SK-N-SH (cell line): ENCODE results near the gene SNAPC1. TPM values are rescaled to one million over a fixed set of nuclear protein-coding genes. Genes with fewer than 3 reads are reported as not detected.

Experiments used
- CTCF ChIA-PET: fragments of 300-600, 350-600 bp; formaldehyde crosslinking; extraction: SDS; loops from one replicate; lab custom pipeline; 2021; lab: Yijun Ruan, JAX
- POLR2A ChIA-PET: fragments of 350-600 bp; sonication (Branson Sonifier 250); formaldehyde crosslinking; extraction: SDS; loops from one replicate; lab custom pipeline; 2020; ENCODE audit warnings: antibody characterized with exemption, inconsistent platforms; lab: Yijun Ruan, JAX
- DNase-seq: peaks from one replicate; pipeline ENCODE4 v3.0.0; 2012
- H2AFZ ChIP-seq: fragments of 200-600 bp; sonication (generic); 2 replicates; pipeline ENCODE4 v1.8.1; 2016; ENCODE audit warnings: antibody characterized with exemption, mild to moderate bottlenecking, low read depth
- H3F3A ChIP-seq: fragments of 200-600 bp; sonication (generic); replicated peaks from 2 replicates; pipeline ENCODE3; 2016; ENCODE audit warnings: antibody characterized with exemption, mild to moderate bottlenecking; ENCODE audit not compliant: insufficient read depth
- H3K27ac ChIP-seq, 2 experiments: fragments of 200-500 bp in 1 of 2; fragments of 200-600 bp in 1 of 2; sonication (Bioruptor generic) in 1 of 2; sonication (generic), shearing (Covaris generic) in 1 of 2; 2 replicates each; pipeline versions ENCODE4 v1.5.1 to v1.6.1; 2014 to 2016; ENCODE audit warnings: low read depth in 2 of 2, inconsistent platforms in 1 of 2, low read length in 1 of 2, mild to moderate bottlenecking in 1 of 2, mixed read lengths in 1 of 2
- H3K27me3 ChIP-seq: fragments of 200-600 bp; sonication (generic), shearing (Covaris generic); 2 replicates; pipeline ENCODE4 v1.6.1; 2016; ENCODE audit warnings: mixed run types; ENCODE audit not compliant: insufficient read depth
- H3K36me3 ChIP-seq, 2 experiments: fragments of 200-500 bp in 1 of 2; fragments of 200-600 bp in 1 of 2; sonication (Bioruptor generic) in 1 of 2; sonication (generic) in 1 of 2; replicated peaks in 1 of 2; 2 replicates each; pipeline versions ENCODE3 to v1.5.1; 2014 to 2016; ENCODE audit warnings: low read length in 1 of 2, mild to moderate bottlenecking in 1 of 2; ENCODE audit not compliant: insufficient read depth in 2 of 2, control insufficient read depth in 1 of 2
- H3K4me1 ChIP-seq, 2 experiments: fragments of 200-500 bp in 1 of 2; fragments of 200-600 bp in 1 of 2; sonication (Bioruptor generic) in 1 of 2; sonication (generic), shearing (Covaris generic) in 1 of 2; 2 replicates each; pipeline versions ENCODE4 v1.5.1 to v1.6.1; 2014 to 2016; ENCODE audit warnings: low read depth in 1 of 2, low read length in 1 of 2, mixed run types in 1 of 2; ENCODE audit not compliant: insufficient read depth in 2 of 2, control insufficient read depth in 1 of 2
- H3K4me2 ChIP-seq: fragments of 200-600 bp; sonication (generic), shearing (Covaris generic); 2 replicates; pipeline ENCODE4 v1.6.1; 2017; ENCODE audit warnings: mixed run types
- H3K4me3 ChIP-seq, 2 experiments: fragments of 200-500 bp in 1 of 2; fragments of 200-600 bp in 1 of 2; sonication (Bioruptor generic) in 1 of 2; sonication (generic), shearing (Covaris generic) in 1 of 2; 2 replicates each; pipeline versions ENCODE4 v1.5.1 to v1.8.1; 2014 to 2016; ENCODE audit warnings: low read depth in 2 of 2, inconsistent platforms in 1 of 2, low read length in 1 of 2, mild to moderate bottlenecking in 1 of 2, mixed read lengths in 1 of 2, moderate library complexity in 1 of 2
- H3K79me2 ChIP-seq: fragments of 200-600 bp; sonication (generic); 2 replicates; pipeline ENCODE4 v1.8.1; 2017; ENCODE audit warnings: mild to moderate bottlenecking; ENCODE audit not compliant: insufficient read depth
- H3K9ac ChIP-seq: fragments of 200-600 bp; sonication (generic); 2 replicates; pipeline ENCODE4 v1.6.1; 2017; ENCODE audit warnings: mixed run types
- H3K9me2 ChIP-seq: fragments of 200-600 bp; sonication (generic); 2 replicates; pipeline ENCODE4 v1.6.1; 2017; ENCODE audit warnings: mixed run types
- H3K9me3 ChIP-seq: fragments of 200-600 bp; sonication (generic); 2 replicates; pipeline ENCODE4 v1.6.1; 2017; ENCODE audit warnings: mixed run types, mild to moderate bottlenecking, moderate library complexity
- H4K20me1 ChIP-seq: fragments of 200-600 bp; sonication (generic); 2 replicates; pipeline ENCODE4 v1.6.1; 2017; ENCODE audit warnings: mild to moderate bottlenecking, mixed run types; ENCODE audit not compliant: insufficient read depth
- CTCF ChIP-seq: fragments of 200-600 bp; sonication (generic); IDR thresholded peaks from 2 replicates; pipeline ENCODE4 v1.6.1; 2017; ENCODE audit warnings: antibody characterized with exemption, mild to moderate bottlenecking, moderate library complexity
- EZH2phosphoT487 ChIP-seq: fragments of 200-600 bp; sonication (generic); IDR thresholded peaks from 2 replicates; pipeline ENCODE4 v1.6.1; 2017; ENCODE audit warnings: low read depth, mixed run types, mild to moderate bottlenecking, antibody characterized with exemption, moderate library complexity, borderline replicate concordance
- FOXJ3 ChIP-seq: sonication (generic); formaldehyde crosslinking; IDR thresholded peaks from 2 replicates; pipeline ENCODE4 v1.5.1; 2020; ENCODE audit warnings: mild to moderate bottlenecking, missing genetic modification reagents
- FOXM1 ChIP-seq: IDR thresholded peaks from 2 replicates; pipeline ENCODE4 v1.4.0; 2012; ENCODE audit warnings: low read depth, mild to moderate bottlenecking
- GABPA ChIP-seq: IDR thresholded peaks from 2 replicates; pipeline ENCODE4 v1.4.0; 2012; ENCODE audit warnings: low read depth, mild to moderate bottlenecking
- GATA2 ChIP-seq: sonication (generic); formaldehyde crosslinking; IDR thresholded peaks from 2 replicates; pipeline ENCODE4 v1.5.0; 2020; ENCODE audit warnings: mild to moderate bottlenecking, missing genetic modification reagents
- IRF3 ChIP-seq: fragments of 150-350 bp; IDR thresholded peaks from 2 replicates; pipeline ENCODE4 v1.6.1; 2016; ENCODE audit warnings: mild to moderate bottlenecking, low read depth, low read length
- MXI1 ChIP-seq: IDR thresholded peaks from 2 replicates; pipeline ENCODE4 v1.6.1; 2012; ENCODE audit warnings: mild to moderate bottlenecking, low read depth, low read length, improper control_type of control experiment
- NFIC ChIP-seq: IDR thresholded peaks from 2 replicates; pipeline ENCODE4 v1.4.0; 2012; ENCODE audit warnings: borderline replicate concordance
- NRF1 ChIP-seq: IDR thresholded peaks from 2 replicates; pipeline ENCODE4 v1.6.1; 2012; ENCODE audit warnings: low read depth, mild to moderate bottlenecking, low read length
- PBX3 ChIP-seq: IDR thresholded peaks from 2 replicates; pipeline ENCODE4; 2012
- POLR2AphosphoS5 ChIP-seq: IDR thresholded peaks from 2 replicates; pipeline ENCODE4 v1.6.1; 2012; ENCODE audit warnings: low read depth, low read length
- REST ChIP-seq: IDR thresholded peaks from 2 replicates; pipeline ENCODE4 v1.6.1; 2012; ENCODE audit warnings: mild to moderate bottlenecking, low read depth, low read length, moderate library complexity
- RFX5 ChIP-seq: IDR thresholded peaks from 2 replicates; pipeline ENCODE4 v1.6.1; 2012; ENCODE audit warnings: mild to moderate bottlenecking, improper control_type of control experiment, low read length
- SIN3A ChIP-seq: IDR thresholded peaks from 2 replicates; pipeline ENCODE4 v1.6.1; 2012; ENCODE audit warnings: low read depth, mild to moderate bottlenecking, low read length, moderate library complexity, borderline replicate concordance
- SMC3 ChIP-seq: IDR thresholded peaks from 2 replicates; pipeline ENCODE4 v1.6.1; 2012; ENCODE audit warnings: low read depth, low read length, improper control_type of control experiment
- TCF12 ChIP-seq: IDR thresholded peaks from 2 replicates; pipeline ENCODE4 v1.4.0; 2012
- USF2 ChIP-seq: fragments of 150-350 bp; IDR thresholded peaks from 2 replicates; pipeline ENCODE4 v1.6.1; 2017; ENCODE audit warnings: antibody characterized with exemption, low read length, low read depth, borderline replicate concordance
- WGBS: methylation state at CpG from one replicate; pipeline ENCODE4 v1.1.6; 2017; ENCODE audit warnings: low lambda C conversion rate; 5-methylcytosine and 5-hydroxymethylcytosine counted together
- polyA plus RNA-seq, 3 experiments: library from polyadenylated mRNA; depleted of rRNA; stranded (reverse); fragments of >200 nt; gene quantifications; 2 replicates each; pipeline ENCODE4 v1.2.3, GENCODE V29; 2012

Gene SNAPC1
- polyA plus RNA-seq, 1 of the 3 experiments (the other 2 are of a cell fraction), result 3.4 TPM

- Histone ChIP-seq H3K4me3 (no peak overlapping the region), H3K4me2 (no peak overlapping the region), H2AFZ (no peak overlapping the region), H4K20me1 (no peaks in the 10 kb centered on the region), H3K27me3 (no peaks in the 10 kb centered on the region), H3K9me2 (no peaks in the 10 kb centered on the region), H3K36me3 (peaks cover 70 to 74% of the 10 kb centered on the region in 2 experiments), H3K79me2 (peaks cover 9% of the 10 kb centered on the region), H3K9me3 (no peaks in the 10 kb centered on the region), H3K27ac (no peak overlapping the region), H3K9ac (no peak overlapping the region), H3F3A (peaks cover 26% of the 10 kb centered on the region), H3K4me1 (no peaks in the 10 kb centered on the region)
- ChIA-PET CTCF (interaction anchor here (1.3 to 4.1 kb wide), 3 partner anchors 14 to 277 kb away, joined by 4 to 20 read pairs (median 5); partner anchors contain the start of gene SNAPC1), POLR2A (no interaction called here)
- TF ChIP-seq NFIC (no peak), SIN3A (no peak), USF2 (no peak), SMC3 (no peak), MXI1 (no peak), FOXJ3 (no peak)
- 82% methylated on average over 3 of the region's 3 CpGs for WGBS
- DNase-seq, result no peak
Observed at GRCh38 chr14:61747342-61747741, 14.9 kb upstream of the SNAPC1 start.

GRCh38 chr14:61749264-61749663, 13.0 kb upstream of the SNAPC1 start:
- no peaks in the 10 kb centered on the region for H4K20me1 ChIP-seq
- peaks cover 52 to 67% of the 10 kb centered on the region in 2 experiments for H3K36me3 ChIP-seq
- peaks cover 0 to 4% of the 10 kb centered on the region in 2 experiments; a peak in 1 of 4 replicates for H3K4me1 ChIP-seq
- no peak overlapping the region for H3K4me2 ChIP-seq
- peaks cover 4% of the 10 kb centered on the region; the same call in 1 of the 2 replicates for H3K79me2 ChIP-seq
- no peak overlapping the region for H2AFZ ChIP-seq
- DNase-seq, result no peak
- H3K27me3 ChIP-seq, result no peaks in the 10 kb centered on the region
- no peak overlapping the region for H3K9ac ChIP-seq
- WGBS, result 75% methylated on average over 3 of the region's 3 CpGs
- ChIA-PET CTCF (interaction anchor here (0.6 to 2.3 kb wide), 5 partner anchors 18 to 292 kb away, joined by 3 to 9 read pairs (median 3); no protein-coding TSS in a partner anchor), POLR2A (interaction anchor here (1.4 kb wide), 1 partner anchor 13 kb away, joined by 5 read pairs; the partner anchor contains the start of gene SNAPC1)
- H3K9me2 ChIP-seq, result no peaks in the 10 kb centered on the region
- H3F3A ChIP-seq, result peaks cover 28% of the 10 kb centered on the region
- H3K9me3 ChIP-seq, result no peaks in the 10 kb centered on the region
- no peak overlapping the region for H3K27ac ChIP-seq
- H3K4me3 ChIP-seq, result no peak overlapping the region
- TF ChIP-seq GABPA (no peak), NFIC (no peak), FOXM1 (no peak), PBX3 (no peak), CTCF (no peak), GATA2 (no peak), FOXJ3 (no peak), EZH2phosphoT487 (no peak), IRF3 (no peak), NRF1 (no peak), RFX5 (no peak), TCF12 (no peak), REST (no peak), MXI1 (no peak), POLR2AphosphoS5 (no peak)
